Uterus (tissue), 4 donors: Measurements from ENCODE around the gene PURB. TPM values are rescaled to one million over a fixed set of nuclear protein-coding genes. Genes with fewer than 3 reads are reported as not detected.

Experiments
- DNase-seq, 2 donors: peaks; one replicate each; pipeline ENCODE4 v3.0.0-alpha.2; 2019 to 2020
- H3K27ac ChIP-seq, 2 donors: fragments of 200-600 bp; sonication (generic); 1 replicate in 1 of 2; 2 replicates in 1 of 2; pipeline ENCODE4 v1.5.1; 2016 to 2018
- H3K27me3 ChIP-seq, 2 donors: fragments of 200-600 bp; sonication (generic); one replicate each; pipeline ENCODE4 v1.5.1; 2018 to 2019; ENCODE audit warnings: control low read depth in 1 of 2
- H3K36me3 ChIP-seq, 2 donors: fragments of 200-600 bp; sonication (generic); one replicate each; pipeline ENCODE4 v1.5.1; 2019; ENCODE audit warnings: control low read depth in 1 of 2
- H3K4me1 ChIP-seq, 2 donors: fragments of 200-600 bp; sonication (generic); one replicate each; pipeline ENCODE4 v1.5.1; 2018 to 2019; ENCODE audit warnings: control low read depth in 1 of 2
- H3K4me3 ChIP-seq, 2 donors: fragments of 200-600 bp; sonication (generic); 1 replicate in 1 of 2; 2 replicates in 1 of 2; pipeline ENCODE4 v1.5.1; 2018 to 2019; ENCODE audit warnings: mild to moderate bottlenecking in 1 of 2
- H3K9me3 ChIP-seq, 2 donors: fragments of 200-600 bp; sonication (generic); one replicate each; pipeline ENCODE4 v1.5.1; 2019; ENCODE audit warnings: control low read depth in 1 of 2
- POLR2A ChIP-seq, 2 donors: fragments of 450-650 bp; IDR thresholded peaks; one replicate each; pipeline ENCODE4 v1.6.1; 2016; ENCODE audit warnings: antibody characterized with exemption in 2 of 2, mild to moderate bottlenecking in 1 of 2, moderate library complexity in 1 of 2
- intact Hi-C: fragments of 100-400 bp; cut with DNase I; formaldehyde crosslinking; loops from one replicate; pipeline ENCODE4 v1.15.1; 2023; ENCODE audit warnings: low total_unique reads
- total RNA-seq, 4 donors: library from RNA; depleted of rRNA in 3 of 4; stranded (reverse); fragments of >200 nt in 3 of 4; gene quantifications; one replicate each; pipeline versions ENCODE4 v1.1.0 to v1.2.4, GENCODE V29; 2014 to 2023
- TF ChIP-seq, protein P1 (sequence below), 4 experiments: fragments of 200-600 bp in 2 of 4; fragments of 450-650 bp in 2 of 4; sonication (generic) in 2 of 4; IDR thresholded peaks; one replicate each; pipeline ENCODE4 v1.5.1; 2016 to 2019; ENCODE audit warnings: antibody characterized with exemption in 4 of 4, mild to moderate bottlenecking in 2 of 4, moderate library complexity in 1 of 4
- donor health status: DM: yes; HTN: yes; CAD: no.

Gene PURB
- total RNA-seq, 4 donors from 2014 or later: 13.8 to 63.0 (median 24.5) TPM

DNA sequence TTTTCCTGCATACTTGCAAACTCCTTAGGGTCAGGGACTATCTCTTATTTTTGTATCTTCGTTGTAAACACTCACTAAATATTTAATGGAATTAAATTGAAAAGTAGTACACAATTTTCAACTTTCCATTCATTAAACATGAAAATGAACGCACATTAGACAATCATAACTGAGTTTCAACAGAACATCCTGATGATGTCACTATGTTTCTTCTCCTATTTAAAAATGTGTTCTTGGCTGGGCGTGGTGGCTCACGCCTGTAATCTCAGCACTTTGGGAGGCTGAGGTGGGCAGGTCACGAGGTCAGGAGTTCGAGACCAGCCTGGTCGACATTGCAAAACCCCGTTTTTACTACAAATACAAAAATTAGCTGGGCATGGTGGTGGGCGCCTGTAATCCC is 14.1 kb upstream of the PURB start:
- intact Hi-C loops: no loop called here
- DNase-seq: no peak

DNA sequence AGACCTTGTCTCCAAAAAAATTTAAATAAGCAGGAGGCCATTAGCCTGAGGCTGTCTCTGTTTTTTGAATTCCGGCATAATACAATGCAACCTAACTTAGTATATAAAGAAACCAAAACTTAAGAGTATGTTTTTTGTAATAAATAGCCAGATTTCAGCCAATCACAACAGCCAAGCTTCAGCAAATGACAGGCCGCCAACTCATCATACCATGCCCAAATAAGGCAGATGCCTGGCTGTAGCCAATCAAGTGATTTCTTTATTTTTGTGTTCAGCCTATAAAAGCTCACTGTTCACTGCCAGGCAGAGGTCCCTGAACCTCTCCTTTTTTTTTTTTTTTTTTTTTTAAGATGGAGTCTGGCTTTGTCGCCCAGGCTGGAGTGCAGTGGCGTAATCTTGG is 12.7 kb upstream of the PURB start:
- no peaks in the 10 kb centered on the region for H3K4me1 ChIP-seq
- H3K4me3 ChIP-seq: no peak overlapping the region
- intact Hi-C loops: no loop called here
- H3K27ac ChIP-seq: no peak overlapping the region
- no peaks in the 10 kb centered on the region for H3K36me3 ChIP-seq
- no peak for DNase-seq
- no peaks in the 10 kb centered on the region for H3K9me3 ChIP-seq
- TF ChIP-seq POLR2A (IDR thresholded peaks at IDR 0.05): no peak
- no peaks in the 10 kb centered on the region for H3K27me3 ChIP-seq

More for the DNA sequence above, 14.1 kb upstream of the PURB start:
- Histone ChIP-seq H3K4me1 (no peaks in the 10 kb centered on the region), H3K9me3 (no peaks in the 10 kb centered on the region), H3K27me3 (no peaks in the 10 kb centered on the region), H3K4me3 (no peak overlapping the region), H3K27ac (no peak overlapping the region), H3K36me3 (no peaks in the 10 kb centered on the region)
- TF ChIP-seq, protein P1, sequence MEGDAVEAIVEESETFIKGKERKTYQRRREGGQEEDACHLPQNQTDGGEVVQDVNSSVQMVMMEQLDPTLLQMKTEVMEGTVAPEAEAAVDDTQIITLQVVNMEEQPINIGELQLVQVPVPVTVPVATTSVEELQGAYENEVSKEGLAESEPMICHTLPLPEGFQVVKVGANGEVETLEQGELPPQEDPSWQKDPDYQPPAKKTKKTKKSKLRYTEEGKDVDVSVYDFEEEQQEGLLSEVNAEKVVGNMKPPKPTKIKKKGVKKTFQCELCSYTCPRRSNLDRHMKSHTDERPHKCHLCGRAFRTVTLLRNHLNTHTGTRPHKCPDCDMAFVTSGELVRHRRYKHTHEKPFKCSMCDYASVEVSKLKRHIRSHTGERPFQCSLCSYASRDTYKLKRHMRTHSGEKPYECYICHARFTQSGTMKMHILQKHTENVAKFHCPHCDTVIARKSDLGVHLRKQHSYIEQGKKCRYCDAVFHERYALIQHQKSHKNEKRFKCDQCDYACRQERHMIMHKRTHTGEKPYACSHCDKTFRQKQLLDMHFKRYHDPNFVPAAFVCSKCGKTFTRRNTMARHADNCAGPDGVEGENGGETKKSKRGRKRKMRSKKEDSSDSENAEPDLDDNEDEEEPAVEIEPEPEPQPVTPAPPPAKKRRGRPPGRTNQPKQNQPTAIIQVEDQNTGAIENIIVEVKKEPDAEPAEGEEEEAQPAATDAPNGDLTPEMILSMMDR (IDR thresholded peaks at IDR 0.05): no peak
- no peak for TF ChIP-seq POLR2A (IDR thresholded peaks at IDR 0.05)

DNA sequence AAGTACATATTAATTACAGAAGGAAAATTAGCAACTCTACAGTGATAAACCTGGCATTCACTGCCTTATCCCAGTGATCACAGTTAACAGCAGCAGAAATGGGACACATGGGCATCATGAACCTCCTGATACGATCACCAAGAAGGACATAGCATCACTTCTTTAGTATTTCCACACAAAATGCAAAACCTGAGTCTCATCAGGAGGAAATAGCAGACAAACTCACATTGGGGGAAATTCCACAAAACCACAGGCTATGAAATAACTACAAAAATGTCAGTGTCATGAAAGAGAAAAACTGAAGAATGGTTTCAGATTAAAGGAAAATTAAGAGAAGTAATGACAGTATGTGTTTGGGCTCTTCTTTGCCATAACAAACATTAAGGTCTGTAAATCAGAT is 12.0 kb upstream of the PURB start:
- intact Hi-C loops: no loop called here
- DNase-seq: no peak
- H3K4me1 ChIP-seq: no peaks in the 10 kb centered on the region
- TF ChIP-seq, protein P1 (IDR thresholded peaks at IDR 0.05): no peak
- no peak for TF ChIP-seq POLR2A (IDR thresholded peaks at IDR 0.05)
- no peak overlapping the region for H3K4me3 ChIP-seq
- H3K27ac ChIP-seq: no peak overlapping the region
- H3K9me3 ChIP-seq: no peaks in the 10 kb centered on the region
- no peaks in the 10 kb centered on the region for H3K36me3 ChIP-seq
- no peaks in the 10 kb centered on the region for H3K27me3 ChIP-seq

DNA sequence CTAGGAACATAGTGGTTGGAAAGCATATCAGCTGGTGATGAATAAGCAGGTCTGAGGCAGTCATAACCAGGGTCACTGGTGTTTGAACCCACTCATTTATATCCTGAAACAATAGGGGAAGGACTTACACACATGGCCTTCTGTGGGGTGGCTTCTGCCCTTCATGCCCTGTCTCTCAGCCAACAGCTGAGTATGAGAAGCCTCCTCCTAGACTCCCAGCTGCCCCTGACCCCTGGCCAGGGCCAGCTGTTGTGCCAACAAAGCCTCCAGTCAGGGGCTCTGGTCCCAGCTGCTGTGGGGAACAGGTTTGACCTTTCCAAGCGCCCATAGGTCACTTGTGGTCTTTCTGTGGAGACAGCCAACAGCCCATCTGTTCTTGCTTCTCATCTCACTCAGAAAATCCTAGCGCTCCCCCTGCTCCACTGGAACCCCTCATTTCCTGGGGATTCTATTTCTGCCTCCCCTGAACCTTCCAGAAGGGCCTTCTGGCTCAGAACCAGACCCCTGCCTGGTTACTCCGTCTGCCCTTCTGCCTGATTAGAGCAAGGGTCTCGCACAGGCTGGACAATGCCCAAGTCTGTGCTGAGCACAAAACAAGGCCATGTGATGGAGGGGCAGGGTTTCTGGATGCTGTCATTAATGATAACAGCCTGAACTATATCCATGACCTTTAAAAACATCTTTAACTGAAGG is 9.7 kb upstream of the PURB start:
- Histone ChIP-seq H3K27ac (no peak overlapping the region), H3K27me3 (no peaks in the 10 kb centered on the region), H3K4me1 (no peaks in the 10 kb centered on the region), H3K4me3 (no peak overlapping the region), H3K9me3 (no peaks in the 10 kb centered on the region), H3K36me3 (no peaks in the 10 kb centered on the region)
- DNase-seq: no peak
- TF ChIP-seq POLR2A (IDR thresholded peaks at IDR 0.05): no peak
- TF ChIP-seq, protein P1 (IDR thresholded peaks at IDR 0.05): no peak
- intact Hi-C loops: no loop called here

DNA sequence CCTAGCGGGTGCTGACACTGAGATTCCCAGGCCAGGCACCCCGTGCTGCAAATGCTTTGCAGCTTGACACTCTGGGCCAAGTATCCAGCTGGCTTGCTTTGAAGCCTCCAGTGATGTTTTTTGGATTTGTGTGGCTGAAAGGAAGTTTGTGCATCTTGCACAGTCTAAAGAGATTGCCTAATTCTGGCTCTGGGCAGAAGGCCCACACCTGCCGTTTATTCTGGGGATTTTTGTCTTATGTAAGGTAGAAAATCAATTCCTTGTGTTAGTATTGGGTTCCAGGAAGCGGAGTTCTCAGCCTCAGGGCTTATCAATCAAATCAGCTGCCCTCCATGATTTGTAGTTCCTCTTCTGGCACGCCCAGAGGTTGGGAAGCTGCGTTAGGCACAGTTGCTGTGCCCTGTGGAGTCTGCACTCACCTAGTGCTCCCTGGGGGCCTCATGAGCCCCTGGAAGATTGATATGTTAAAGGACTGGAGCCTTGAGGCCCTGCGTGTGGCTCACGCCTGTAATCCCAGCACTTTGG is 8.4 kb upstream of the PURB start:
- Histone ChIP-seq H3K9me3 (no peaks in the 10 kb centered on the region), H3K4me1 (no peaks in the 10 kb centered on the region), H3K27me3 (no peaks in the 10 kb centered on the region), H3K4me3 (no peak overlapping the region), H3K27ac (no peak overlapping the region), H3K36me3 (no peaks in the 10 kb centered on the region)
- TF ChIP-seq POLR2A (IDR thresholded peaks at IDR 0.05): no peak
- TF ChIP-seq, protein P1 (IDR thresholded peaks at IDR 0.05): no peak
- DNase-seq: no peak
- intact Hi-C loops: no loop called here
